Colonic mucosa (tissue), 4 donors: ENCODE measurements around the gene PPM1H. TPM values are rescaled to one million over a fixed set of nuclear protein-coding genes. Genes with fewer than 3 reads are reported as not detected.

ENCODE experiments used
- DNase-seq: peaks from one replicate; pipeline ENCODE4 v3.0.0-alpha.2; 2020
- H3K27ac ChIP-seq: fragments of 200-600 bp; one replicate; pipeline ENCODE4 v1.8.0; 2021
- H3K27me3 ChIP-seq: fragments of 200-600 bp; one replicate; pipeline ENCODE4 v1.8.0; 2021
- H3K36me3 ChIP-seq: fragments of 200-600 bp; one replicate; pipeline ENCODE4 v1.8.0; 2021
- H3K4me1 ChIP-seq: fragments of 200-600 bp; one replicate; pipeline ENCODE4 v1.8.0; 2021; ENCODE audit warnings: mild to moderate bottlenecking
- H3K4me3 ChIP-seq: fragments of 200-600 bp; one replicate; pipeline ENCODE4 v1.8.0; 2021
- H3K9ac ChIP-seq, 2 donors: one replicate each; pipeline ENCODE4 v1.7.0; 2013; ENCODE audit warnings: control low read depth in 2 of 2, low read depth in 2 of 2, low read length in 2 of 2
- H3K9me3 ChIP-seq: fragments of 200-600 bp; one replicate; pipeline ENCODE4 v1.8.0; 2021
- intact Hi-C: fragments of 100-400 bp; cut with DNase I; formaldehyde crosslinking; loops from one replicate; pipeline ENCODE4 v1.14.1; 2022
- total RNA-seq, 2 donors: library from RNA; stranded (reverse); fragmentation: NEBNext Ultra II Directional in 1 of 2; extraction: Animal tissue kit (Norgen Biotek cat#: 25700) in 1 of 2; gene quantifications; one replicate each; pipeline ENCODE4 v1.2.1, GENCODE V29; 2021
- TF ChIP-seq, protein P1 (sequence below): fragments of 200-600 bp; IDR thresholded peaks from one replicate; pipeline ENCODE4 v1.8.0; 2022; ENCODE audit warnings: antibody characterized with exemption, mild to moderate bottlenecking
- donor health status: healthy.
- donor health status: DM: no; HTN: no; CAD: no.
- donor health status: DM: no; HTN: no; CAD: no.

PPM1H gene
- total RNA-seq, 2 donors from 2014 or later = 7.4 to 8.1 TPM

DNA sequence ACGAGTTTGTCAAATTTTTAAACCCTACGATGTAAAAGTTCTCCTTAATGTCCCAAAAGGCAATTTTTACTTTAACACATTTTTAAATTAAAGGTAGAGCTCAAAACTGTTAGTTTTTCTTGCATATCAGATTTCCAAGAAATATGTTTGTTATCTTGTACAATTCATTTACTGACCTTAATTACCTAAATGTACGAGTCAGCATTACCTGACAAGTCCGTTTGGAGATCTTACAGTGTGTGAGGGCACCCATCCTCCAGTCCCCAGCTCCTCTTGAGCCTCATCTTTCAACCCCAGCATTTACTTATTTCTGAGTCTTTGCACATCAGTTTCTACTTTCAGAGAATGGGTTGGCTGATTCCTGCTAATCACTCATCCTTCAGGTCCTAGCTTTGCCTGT is 23.7 kb downstream of the PPM1H start:
- Histone ChIP-seq H3K36me3 (no peaks in the 10 kb centered on the region), H3K4me3 (no peak overlapping the region), H3K4me1 (no peaks in the 10 kb centered on the region), H3K27me3 (no peaks in the 10 kb centered on the region), H3K9me3 (no peaks in the 10 kb centered on the region), H3K27ac (no peak overlapping the region), H3K9ac (no peak overlapping the region)
- TF ChIP-seq, protein P1, sequence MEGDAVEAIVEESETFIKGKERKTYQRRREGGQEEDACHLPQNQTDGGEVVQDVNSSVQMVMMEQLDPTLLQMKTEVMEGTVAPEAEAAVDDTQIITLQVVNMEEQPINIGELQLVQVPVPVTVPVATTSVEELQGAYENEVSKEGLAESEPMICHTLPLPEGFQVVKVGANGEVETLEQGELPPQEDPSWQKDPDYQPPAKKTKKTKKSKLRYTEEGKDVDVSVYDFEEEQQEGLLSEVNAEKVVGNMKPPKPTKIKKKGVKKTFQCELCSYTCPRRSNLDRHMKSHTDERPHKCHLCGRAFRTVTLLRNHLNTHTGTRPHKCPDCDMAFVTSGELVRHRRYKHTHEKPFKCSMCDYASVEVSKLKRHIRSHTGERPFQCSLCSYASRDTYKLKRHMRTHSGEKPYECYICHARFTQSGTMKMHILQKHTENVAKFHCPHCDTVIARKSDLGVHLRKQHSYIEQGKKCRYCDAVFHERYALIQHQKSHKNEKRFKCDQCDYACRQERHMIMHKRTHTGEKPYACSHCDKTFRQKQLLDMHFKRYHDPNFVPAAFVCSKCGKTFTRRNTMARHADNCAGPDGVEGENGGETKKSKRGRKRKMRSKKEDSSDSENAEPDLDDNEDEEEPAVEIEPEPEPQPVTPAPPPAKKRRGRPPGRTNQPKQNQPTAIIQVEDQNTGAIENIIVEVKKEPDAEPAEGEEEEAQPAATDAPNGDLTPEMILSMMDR = no peak
- no peak for DNase-seq
- intact Hi-C loops = no loop called here

DNA sequence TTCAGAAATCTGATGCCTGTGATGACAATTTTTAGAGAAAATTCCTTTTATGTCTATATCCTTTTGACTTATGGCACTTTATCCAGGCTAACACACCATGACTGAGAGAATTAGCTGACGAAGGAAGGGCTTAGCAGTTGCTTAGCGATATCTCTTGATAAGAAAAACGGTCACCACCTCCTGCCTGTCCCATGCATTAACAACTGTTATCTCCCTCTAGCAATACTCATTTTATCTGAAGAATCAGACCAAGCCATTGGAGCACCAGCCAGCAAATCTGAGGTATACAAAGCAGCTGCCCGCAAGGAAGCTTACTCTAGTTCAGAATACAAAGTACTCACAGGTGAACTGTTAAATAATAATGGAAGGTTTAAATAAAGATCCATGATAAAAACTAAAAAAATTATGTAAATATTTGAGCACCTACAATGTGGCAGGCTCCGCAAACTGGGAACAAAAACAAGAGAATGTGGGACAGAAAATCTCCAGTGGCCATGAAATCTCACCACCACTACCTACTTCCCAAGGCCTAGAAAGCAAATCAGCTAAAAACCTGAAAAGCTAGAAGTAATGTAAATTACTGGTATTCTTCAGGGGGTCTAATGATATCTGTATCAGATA is 24.3 kb downstream of the PPM1H start:
- no peaks in the 10 kb centered on the region for H3K9me3 ChIP-seq
- TF ChIP-seq, protein P1 = no peak
- H3K9ac ChIP-seq = no peak overlapping the region

DNA sequence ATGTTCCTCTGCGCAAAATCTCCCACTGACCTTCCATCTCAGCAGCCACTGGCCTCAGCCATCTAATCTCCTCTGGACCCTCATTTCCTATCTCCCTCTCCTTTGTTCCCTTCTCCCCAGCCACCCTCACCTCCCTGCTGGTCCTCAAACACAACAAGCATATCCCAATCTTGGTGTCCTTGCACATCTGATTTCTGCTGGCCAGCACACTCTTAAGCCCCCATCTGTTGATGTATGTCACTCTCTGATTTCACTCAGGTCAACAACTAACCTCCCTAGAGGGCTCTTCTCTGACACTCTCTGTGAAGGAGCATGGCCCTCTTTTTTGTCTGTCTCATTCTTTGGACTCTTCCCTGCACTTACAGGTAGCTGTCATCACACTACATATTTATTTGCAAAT is 25.6 kb downstream of the PPM1H start:
- Histone ChIP-seq H3K27ac (no peak overlapping the region), H3K36me3 (no peaks in the 10 kb centered on the region), H3K4me3 (no peak overlapping the region), H3K27me3 (no peaks in the 10 kb centered on the region), H3K9ac (no peak overlapping the region), H3K9me3 (no peaks in the 10 kb centered on the region), H3K4me1 (no peaks in the 10 kb centered on the region)
- DNase-seq = no peak
- TF ChIP-seq, protein P1 = no peak
- intact Hi-C loops = no loop called here

More for the DNA sequence above, 24.3 kb downstream of the PPM1H start:
- Histone ChIP-seq H3K4me1 (no peaks in the 10 kb centered on the region), H3K27me3 (no peaks in the 10 kb centered on the region), H3K27ac (no peak overlapping the region), H3K36me3 (no peaks in the 10 kb centered on the region), H3K4me3 (no peak overlapping the region)
- no peak for DNase-seq
- intact Hi-C loops = no loop called here

DNA sequence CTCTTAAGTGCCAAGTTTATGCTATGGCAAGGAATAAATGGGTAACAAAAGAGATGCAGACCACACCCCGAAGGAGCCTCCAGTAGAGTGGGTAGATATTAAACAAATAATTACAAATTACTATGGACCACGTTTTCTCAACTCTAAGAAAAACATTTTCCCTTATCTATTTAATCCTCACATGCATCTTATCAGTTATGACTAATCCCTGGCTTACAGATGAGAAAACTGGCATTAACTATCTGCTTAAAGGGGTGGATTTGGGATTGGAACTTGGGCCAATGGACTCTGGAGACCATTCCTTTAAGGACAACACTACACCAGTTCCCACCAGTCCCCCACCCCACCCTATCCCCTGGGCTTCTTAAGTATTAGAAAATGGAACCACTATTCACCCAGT is 26.3 kb downstream of the PPM1H start:
- H3K27ac ChIP-seq = no peak overlapping the region
- H3K36me3 ChIP-seq = no peaks in the 10 kb centered on the region
- H3K4me3 ChIP-seq = no peak overlapping the region
- H3K9me3 ChIP-seq = no peaks in the 10 kb centered on the region
- DNase-seq = no peak
- H3K27me3 ChIP-seq = no peaks in the 10 kb centered on the region
- intact Hi-C loops = no loop called here
- no peaks in the 10 kb centered on the region for H3K4me1 ChIP-seq
- TF ChIP-seq, protein P1 = no peak
- no peak overlapping the region for H3K9ac ChIP-seq

DNA sequence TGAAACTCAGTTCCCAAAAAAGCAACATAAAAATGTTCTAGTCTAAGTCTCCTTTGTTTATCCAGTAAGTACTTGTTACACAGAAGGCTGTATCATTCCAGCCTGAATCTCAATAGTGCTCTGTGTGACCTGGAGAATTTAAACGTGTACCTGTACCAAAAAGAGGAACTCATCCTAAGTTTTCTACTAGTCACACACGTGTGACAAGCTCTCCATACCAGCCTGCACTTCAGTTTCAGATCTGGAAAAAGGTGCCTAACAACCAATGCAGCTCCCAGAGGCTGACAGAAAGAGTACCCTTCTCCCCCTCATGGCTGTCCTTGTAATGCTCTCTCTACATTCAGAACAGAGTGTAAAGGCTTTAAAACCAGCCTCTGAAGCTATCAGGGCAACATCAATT is 27.4 kb downstream of the PPM1H start:
- Histone ChIP-seq H3K27me3 (no peaks in the 10 kb centered on the region), H3K4me3 (no peak overlapping the region), H3K9ac (no peak overlapping the region), H3K27ac (no peak overlapping the region), H3K4me1 (no peaks in the 10 kb centered on the region), H3K36me3 (no peaks in the 10 kb centered on the region), H3K9me3 (no peaks in the 10 kb centered on the region)
- intact Hi-C loops = no loop called here
- DNase-seq = no peak
- TF ChIP-seq, protein P1 = no peak
